Adrenal gland (tissue), 12 donors: Measurements from ENCODE around the gene ASPHD2. TPM values are rescaled to one million over a fixed set of nuclear protein-coding genes. Genes with fewer than 3 reads are reported as not detected.

Source experiments
- DNase-seq, 7 donors: peaks; one replicate each; pipeline ENCODE4 v3.0.0-alpha.2; 2019 to 2020
- H3K27ac ChIP-seq, 5 donors: fragments of 200-600 bp; sonication (generic) in 4 of 5; 1 replicate in 3 of 5; 2 replicates in 2 of 5; pipeline versions ENCODE4 v1.5.1 to v1.8.0; 2016 to 2020; ENCODE audit warnings: mild to moderate bottlenecking in 1 of 5
- H3K27me3 ChIP-seq: fragments of 200-600 bp; 2 replicates; pipeline ENCODE4 v1.8.0; 2021
- H3K36me3 ChIP-seq, 2 donors: fragments of 200-600 bp; replicated peaks in 1 of 2; 1 replicate in 1 of 2; 2 replicates in 1 of 2; pipeline versions ENCODE4 v1.5.1 to v1.8.0; 2018 to 2022
- H3K4me1 ChIP-seq, 2 donors: fragments of 200-600 bp; replicated peaks in 1 of 2; 1 replicate in 1 of 2; 2 replicates in 1 of 2; pipeline versions ENCODE4 v1.5.1 to v1.8.0; 2018 to 2021
- H3K4me3 ChIP-seq, 4 donors: fragments of 200-600 bp; sonication (generic) in 3 of 4; one replicate each; pipeline ENCODE4 v1.5.1; 2016 to 2018
- H3K9me3 ChIP-seq, 3 donors: fragments of 200-600 bp; sonication (generic) in 1 of 3; replicated peaks in 1 of 3; 1 replicate in 2 of 3; 2 replicates in 1 of 3; pipeline versions ENCODE4 v1.5.1 to v1.8.0; 2016 to 2021
- POLR2A ChIP-seq, 2 donors: fragments of 450-650 bp; IDR thresholded peaks; one replicate each; pipeline ENCODE4 v1.6.1; 2017; ENCODE audit warnings: antibody characterized with exemption in 2 of 2, mild to moderate bottlenecking in 2 of 2, moderate library complexity in 1 of 2
- WGBS, 4 donors: extraction: QIAGEN DNeasy Blood & Tissue Kit in 2 of 4; methylation state at CpG; one replicate each; pipeline versions ENCODE4 v1.1.5 to v1.1.7; 2013 to 2017; 5-methylcytosine and 5-hydroxymethylcytosine counted together
- intact Hi-C, 2 donors: fragments of 100-400 bp; cut with DNase I; formaldehyde crosslinking; loops; one replicate each; pipeline versions ENCODE4 v1.14.1 to v1.15.0; 2022 to 2023
- polyA plus RNA-seq, 3 donors: library from polyadenylated mRNA; stranded (reverse); fragments of 200-250 nt in 2 of 3; fragments of 350-450 nt in 1 of 3; fragmentation: Illumina TruSeq in 1 of 3; extraction: RNeasy Lipid Tissue Mini Kit (QIAGEN cat#74804) in 1 of 3; gene quantifications; one replicate each; pipeline ENCODE4 v1.2.3, GENCODE V29; 2013 to 2014
- total RNA-seq, 9 donors: library from RNA; depleted of rRNA in 4 of 9; stranded (reverse); fragments of >200 nt in 4 of 9; fragments of 120-200 nt in 1 of 9; fragmentation: NEBNext Ultra II Directional in 1 of 9; extraction: Animal tissue kit (Norgen Biotek cat#: 25700) in 1 of 9; gene quantifications; one replicate each; pipeline versions ENCODE4 v1.1.0 to v1.2.4, GENCODE V29; 2013 to 2023
- TF ChIP-seq, protein P1 (sequence below), 6 experiments: fragments of 450-650 bp in 4 of 6; fragments of 200-600 bp in 2 of 6; sonication (generic) in 1 of 6; IDR thresholded peaks; 1 replicate in 5 of 6; 2 replicates in 1 of 6; pipeline versions ENCODE4 v1.5.1 to v1.8.0; 2016 to 2021; ENCODE audit warnings: antibody characterized with exemption in 6 of 6, mild to moderate bottlenecking in 2 of 6, moderate library complexity in 1 of 6
- donor health status: healthy with polysubstance abuse.
- donor health status: Bipolar disorder and iron deficiency.
- donor health status: DM: yes; HTN: yes; CAD: no.
- donor health status: DM: no; HTN: no; CAD: no.
- donor health status: DM: no; HTN: no; CAD: no.
- donor health status: DM: yes; HTN: yes; CAD: no.

ASPHD2 gene
- total and polyA plus RNA-seq, 12 donors: 0.06 to 1.7 (median 0.45) TPM

DNA sequence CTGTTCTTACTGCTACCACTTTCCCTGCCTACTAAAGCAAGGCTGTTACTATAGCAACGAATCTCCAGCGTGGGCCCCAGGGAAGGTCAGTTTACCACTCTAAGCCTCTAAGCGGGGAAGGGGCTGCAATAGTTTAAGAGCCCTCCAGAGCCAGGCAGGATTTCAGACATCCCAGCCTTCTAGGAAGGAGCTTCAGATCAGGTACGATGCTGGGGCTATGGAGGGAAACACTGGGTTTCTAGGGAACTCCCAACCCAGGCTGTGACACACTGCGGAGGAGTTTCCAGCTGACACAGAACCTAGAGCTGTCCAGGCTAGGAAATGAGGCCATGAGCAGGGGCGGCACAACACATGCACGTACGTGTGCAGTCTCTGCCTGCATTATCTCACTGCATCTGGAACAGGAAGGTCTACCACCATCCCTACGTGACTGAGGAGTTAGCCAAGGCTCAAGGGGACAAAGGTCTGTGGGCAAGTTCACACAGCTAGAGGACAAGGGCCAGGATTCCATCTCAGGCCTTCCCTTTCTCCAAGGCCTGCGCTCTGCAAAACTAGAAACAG, 34.1 kb downstream of the ASPHD2 start:
- Histone ChIP-seq H3K27me3 (no peaks in the 10 kb centered on the region), H3K36me3 (peaks cover 0 to 54% of the 10 kb centered on the region in 2 donors), H3K4me1 (peaks cover 6 to 33% of the 10 kb centered on the region in 2 donors), H3K4me3 (no peak overlapping the region), H3K27ac (peak overlapping the region in 2 of 5 donors; percentile 3 to 55), H3K9me3 (no peaks in the 10 kb centered on the region)
- TF ChIP-seq POLR2A (IDR thresholded peaks at IDR 0.05): no peak
- TF ChIP-seq, protein P1, sequence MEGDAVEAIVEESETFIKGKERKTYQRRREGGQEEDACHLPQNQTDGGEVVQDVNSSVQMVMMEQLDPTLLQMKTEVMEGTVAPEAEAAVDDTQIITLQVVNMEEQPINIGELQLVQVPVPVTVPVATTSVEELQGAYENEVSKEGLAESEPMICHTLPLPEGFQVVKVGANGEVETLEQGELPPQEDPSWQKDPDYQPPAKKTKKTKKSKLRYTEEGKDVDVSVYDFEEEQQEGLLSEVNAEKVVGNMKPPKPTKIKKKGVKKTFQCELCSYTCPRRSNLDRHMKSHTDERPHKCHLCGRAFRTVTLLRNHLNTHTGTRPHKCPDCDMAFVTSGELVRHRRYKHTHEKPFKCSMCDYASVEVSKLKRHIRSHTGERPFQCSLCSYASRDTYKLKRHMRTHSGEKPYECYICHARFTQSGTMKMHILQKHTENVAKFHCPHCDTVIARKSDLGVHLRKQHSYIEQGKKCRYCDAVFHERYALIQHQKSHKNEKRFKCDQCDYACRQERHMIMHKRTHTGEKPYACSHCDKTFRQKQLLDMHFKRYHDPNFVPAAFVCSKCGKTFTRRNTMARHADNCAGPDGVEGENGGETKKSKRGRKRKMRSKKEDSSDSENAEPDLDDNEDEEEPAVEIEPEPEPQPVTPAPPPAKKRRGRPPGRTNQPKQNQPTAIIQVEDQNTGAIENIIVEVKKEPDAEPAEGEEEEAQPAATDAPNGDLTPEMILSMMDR (IDR thresholded peaks at IDR 0.05): no peak
- intact Hi-C loops: loop anchor here (5.0 to 10.0 kb wide), 2 partner anchors 61 to 68 kb away; no protein-coding TSS in a partner anchor
- WGBS, 4 donors: 39 to 55% (median 43%) methylated on average over 9 to 10 of the region's 10 CpGs
- DNase-seq: peak; percentile 40 to 74 (median 63)

DNA sequence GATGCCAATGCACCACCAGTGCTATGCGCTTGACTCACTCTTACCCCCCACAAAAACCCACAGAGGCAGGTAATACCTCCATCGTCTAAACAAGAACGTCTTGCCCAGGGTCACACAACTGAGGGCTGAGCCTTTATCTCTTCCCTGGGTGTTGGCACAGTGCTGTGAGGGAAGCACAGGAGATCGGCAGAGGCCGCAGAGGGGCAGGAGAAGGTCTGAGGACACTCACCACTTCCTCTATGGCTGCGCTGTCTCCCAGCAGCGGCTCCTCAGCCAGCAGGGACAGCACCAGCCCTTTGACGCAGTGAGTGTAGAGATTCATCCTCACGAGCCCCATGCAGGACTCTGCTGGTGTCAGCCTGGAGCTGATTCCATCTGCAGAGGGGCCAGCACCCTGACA, 34.6 kb downstream of the ASPHD2 start:
- H3K4me3 ChIP-seq: no peak overlapping the region
- no peaks in the 10 kb centered on the region for H3K27me3 ChIP-seq
- H3K27ac ChIP-seq: peak overlapping the region in 2 of 5 donors; percentile 3 to 55
- peaks cover 0 to 55% of the 10 kb centered on the region in 2 donors for H3K36me3 ChIP-seq
- DNase-seq: peak in 1 of 7 donors; percentile 6
- TF ChIP-seq POLR2A (IDR thresholded peaks at IDR 0.05): no peak
- TF ChIP-seq, protein P1 (IDR thresholded peaks at IDR 0.05): no peak
- no peaks in the 10 kb centered on the region for H3K9me3 ChIP-seq
- intact Hi-C loops: loop anchor here (5.0 to 10.0 kb wide), 2 partner anchors 61 to 69 kb away; no protein-coding TSS in a partner anchor
- H3K4me1 ChIP-seq: peaks cover 6 to 33% of the 10 kb centered on the region in 2 donors
- 49 to 68% (median 65%) methylated on average over 7 to 9 of the region's 9 CpGs for WGBS, 4 donors

DNA sequence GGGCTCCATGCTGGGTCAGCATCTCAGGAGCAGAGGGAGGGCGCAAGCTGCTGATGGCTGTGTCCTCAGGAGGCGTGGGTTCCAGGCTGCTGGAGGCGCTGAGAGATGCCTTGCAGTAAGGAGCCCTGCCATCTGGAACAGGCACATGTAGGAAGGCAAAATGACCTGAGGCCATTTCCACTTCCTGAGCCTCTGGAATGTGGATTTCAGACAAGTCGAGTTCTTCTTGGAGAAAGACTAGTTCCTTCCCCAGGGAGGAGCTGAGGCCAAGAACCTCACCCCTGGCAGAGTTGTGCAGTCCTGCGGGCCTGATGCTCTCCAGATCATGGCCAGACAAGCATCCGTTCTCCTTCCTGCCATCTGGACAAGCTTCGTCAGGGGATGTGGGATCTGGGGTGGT, 35.3 kb downstream of the ASPHD2 start:
- intact Hi-C loops: loop anchor here (5.0 to 10.0 kb wide), 2 partner anchors 62 to 70 kb away; no protein-coding TSS in a partner anchor
- H3K9me3 ChIP-seq: no peaks in the 10 kb centered on the region
- H3K27me3 ChIP-seq: no peaks in the 10 kb centered on the region
- H3K4me1 ChIP-seq: peaks cover 6 to 33% of the 10 kb centered on the region in 2 donors
- peaks cover 0 to 61% of the 10 kb centered on the region in 2 donors for H3K36me3 ChIP-seq
- WGBS, 4 donors: 50 to 78% (median 69%) methylated on average over 2 to 7 of the region's 7 CpGs
- peak in 3 of 7 donors; percentile 8 to 59 (median 38) for DNase-seq
- H3K27ac ChIP-seq: peak overlapping the region in 2 of 5 donors; percentile 8 to 55
- TF ChIP-seq, protein P1 (IDR thresholded peaks at IDR 0.05): no peak
- TF ChIP-seq POLR2A (IDR thresholded peaks at IDR 0.05): no peak
- H3K4me3 ChIP-seq: no peak overlapping the region

DNA sequence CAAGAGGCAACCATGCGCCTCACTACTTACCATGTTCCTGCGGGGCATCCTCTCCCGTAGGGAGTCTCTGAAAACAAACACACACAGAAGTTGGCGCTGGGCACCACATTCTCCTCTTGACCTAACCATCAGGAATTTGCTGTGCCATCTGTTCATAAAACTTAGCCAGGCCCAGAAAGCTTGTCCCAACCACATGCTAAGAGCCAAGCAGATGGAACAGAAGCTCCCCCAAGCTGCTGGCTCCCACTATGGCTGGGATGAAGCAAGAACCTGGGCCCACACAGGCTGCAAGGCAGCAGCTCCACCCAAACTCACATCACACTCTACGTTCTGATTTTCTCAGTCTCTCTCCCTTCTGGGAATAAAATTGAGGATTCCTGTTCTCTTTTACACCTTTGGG, 37.1 kb downstream of the ASPHD2 start:
- intact Hi-C loops: loop anchor here in 1 of 2 donors (10.0 kb wide), 1 partner anchor 71 kb away; no protein-coding TSS in a partner anchor
- peaks cover 0 to 80% of the 10 kb centered on the region in 2 donors for H3K36me3 ChIP-seq
- no peak for DNase-seq
- H3K27me3 ChIP-seq: no peaks in the 10 kb centered on the region
- H3K4me3 ChIP-seq: no peak overlapping the region
- no peak overlapping the region for H3K27ac ChIP-seq
- peaks cover 6 to 27% of the 10 kb centered on the region in 2 donors for H3K4me1 ChIP-seq
- whole genome bisulfite sequencing, 4 donors: 84 to 96% (median 92%) methylated on average over 5 of the region's 5 CpGs
- no peak for TF ChIP-seq POLR2A (IDR thresholded peaks at IDR 0.05)
- TF ChIP-seq, protein P1 (IDR thresholded peaks at IDR 0.05): no peak
- no peaks in the 10 kb centered on the region for H3K9me3 ChIP-seq
